NCI-H146 treated with DMSO at 0.1 percent for 48 hours (cell line): ENCODE results near the gene NSG1.
"Not testable (repeated sequence)": the region's sequence is repeated elsewhere in the genome, so short reads cannot be mapped to it uniquely, and the experiment has no call there.

Experiments
- DNase-seq: peaks from one replicate; lab custom pipeline; 2025; ENCODE audit not compliant: unreplicated experiment; lab: John Stamatoyannopoulos, UW

The NSG1 gene

DNA sequence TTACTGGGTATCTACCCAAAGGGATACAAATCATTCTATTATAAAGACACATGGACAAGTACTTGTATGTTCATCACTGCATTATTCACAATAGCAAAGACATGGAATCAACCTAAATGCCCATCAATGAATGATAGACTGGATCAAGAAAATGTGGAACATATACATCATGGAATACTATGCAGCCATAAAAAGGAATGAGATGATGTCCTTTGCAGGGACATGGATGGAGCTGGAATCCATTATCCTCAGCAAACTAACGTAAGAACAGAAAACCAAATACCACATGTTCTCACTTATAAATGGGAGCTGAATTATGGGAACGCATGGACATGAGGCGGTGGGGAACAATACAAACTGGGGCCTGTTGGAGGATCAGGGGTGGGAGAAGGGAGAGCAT, 78.3 kb downstream of the NSG1 start:
- not testable (repeated sequence) for DNase-seq
